ENCODE data around the gene FUT3. TPM values are rescaled to one million over a fixed set of nuclear protein-coding genes. Genes with fewer than 3 reads are reported as not detected.
"Not testable (repeated sequence)": the region's sequence is repeated elsewhere in the genome, so short reads cannot be mapped to it uniquely, and the experiment has no call there.

The FUT3 gene
- total RNA-seq, 1 donor from 2014 or later: 0.84 TPM

GRCh38 chr19:5880196-5880595, 28.9 kb upstream of the FUT3 start:
- Mint-ChIP-seq H3K9me3 (ENCODE audit: unreplicated experiment) (peaks cover 4% of the 10 kb centered on the region), H3K36me3 (ENCODE audit: low read depth, unreplicated experiment) (peaks cover 2% of the 10 kb centered on the region), H3K4me3 (ENCODE audit: unreplicated experiment) (no peak overlapping the region), H3K27me3 (ENCODE audit: low read depth, unreplicated experiment) (peaks cover 6% of the 10 kb centered on the region), H3K27ac (ENCODE audit: unreplicated experiment) (no peak overlapping the region), H3K4me1 (ENCODE audit: low read depth, unreplicated experiment) (peaks cover 9% of the 10 kb centered on the region)
- DNase-seq (ENCODE audit: low read depth): no peak
- Histone ChIP-seq H4K20me1 (ENCODE audit: insufficient read depth, low read length) (no peaks in the 10 kb centered on the region), H3K27me3 (ENCODE audit: insufficient read depth, low read length) (peaks cover 3% of the 10 kb centered on the region), H3K79me2 (ENCODE audit: insufficient read depth, low read length) (no peaks in the 10 kb centered on the region), H3K27ac (ENCODE audit: low read depth, low read length) (no peak overlapping the region), H2AFZ (ENCODE audit: low read depth, low read length) (no peak overlapping the region), H3K36me3 (ENCODE audit: insufficient read depth, low read length) (no peaks in the 10 kb centered on the region), H3K4me3 (ENCODE audit: insufficient read depth, low read depth, low read length) (no peak overlapping the region), H3K9me3 (ENCODE audit: insufficient read depth, low read depth, low read length) (no peaks in the 10 kb centered on the region), H3K4me2 (ENCODE audit: low read length) (peak overlapping the region; percentile 11), H3K9ac (ENCODE audit: low read length) (no peak overlapping the region), H3K4me1 (ENCODE audit: insufficient read depth, low read length) (peaks cover 7% of the 10 kb centered on the region)
- no peak for FAIRE-seq
- no peak for TF ChIP-seq CTCF (IDR thresholded peaks at IDR 0.05; ENCODE audit: insufficient read depth, low read depth, low read length)
- TF ChIP-seq EZH2 (IDR thresholded peaks at IDR 0.05; ENCODE audit: insufficient read depth, low read length): no peak

GRCh38 chr19:5877882-5878281, 26.6 kb upstream of the FUT3 start:
- peaks cover 3% of the 10 kb centered on the region for H3K27me3 ChIP-seq (ENCODE audit: insufficient read depth, low read length)
- H3K4me2 ChIP-seq (ENCODE audit: low read length): no peak overlapping the region
- H2AFZ ChIP-seq (ENCODE audit: low read depth, low read length): no peak overlapping the region
- H3K27me3 Mint-ChIP-seq (ENCODE audit: low read depth, unreplicated experiment): peaks cover 5% of the 10 kb centered on the region
- H3K4me1 Mint-ChIP-seq (ENCODE audit: low read depth, unreplicated experiment): peaks cover 9% of the 10 kb centered on the region
- no peak overlapping the region for H3K9ac ChIP-seq (ENCODE audit: low read length)
- H3K4me3 Mint-ChIP-seq (ENCODE audit: unreplicated experiment): no peak overlapping the region
- no peak for TF ChIP-seq CTCF (IDR thresholded peaks at IDR 0.05; ENCODE audit: insufficient read depth, low read depth, low read length)
- no peak for TF ChIP-seq EZH2 (IDR thresholded peaks at IDR 0.05; ENCODE audit: insufficient read depth, low read length)
- H4K20me1 ChIP-seq (ENCODE audit: insufficient read depth, low read length): no peaks in the 10 kb centered on the region
- no peaks in the 10 kb centered on the region for H3K9me3 ChIP-seq (ENCODE audit: insufficient read depth, low read depth, low read length)
- peaks cover 7% of the 10 kb centered on the region for H3K4me1 ChIP-seq (ENCODE audit: insufficient read depth, low read length)
- no peaks in the 10 kb centered on the region for H3K79me2 ChIP-seq (ENCODE audit: insufficient read depth, low read length)
- FAIRE-seq (no peak), DNase-seq (ENCODE audit: low read depth) (no peak)
- H3K27ac Mint-ChIP-seq (ENCODE audit: unreplicated experiment): no peak overlapping the region
- H3K4me3 ChIP-seq (ENCODE audit: insufficient read depth, low read depth, low read length): no peak overlapping the region
- no peaks in the 10 kb centered on the region for H3K36me3 Mint-ChIP-seq (ENCODE audit: low read depth, unreplicated experiment)
- peaks cover 2% of the 10 kb centered on the region for H3K9me3 Mint-ChIP-seq (ENCODE audit: unreplicated experiment)
- no peaks in the 10 kb centered on the region for H3K36me3 ChIP-seq (ENCODE audit: insufficient read depth, low read length)
- H3K27ac ChIP-seq (ENCODE audit: low read depth, low read length): no peak overlapping the region

- Histone ChIP-seq H3K9ac (ENCODE audit: low read length) (no peak overlapping the region), H3K9me3 (ENCODE audit: insufficient read depth, low read depth, low read length) (no peaks in the 10 kb centered on the region), H3K36me3 (ENCODE audit: insufficient read depth, low read length) (no peaks in the 10 kb centered on the region), H3K4me2 (ENCODE audit: low read length) (no peak overlapping the region), H3K79me2 (ENCODE audit: insufficient read depth, low read length) (no peaks in the 10 kb centered on the region), H2AFZ (ENCODE audit: low read depth, low read length) (no peak overlapping the region), H3K27me3 (ENCODE audit: insufficient read depth, low read length) (peaks cover 3% of the 10 kb centered on the region), H3K27ac (ENCODE audit: low read depth, low read length) (no peak overlapping the region), H3K4me3 (ENCODE audit: insufficient read depth, low read depth, low read length) (no peak overlapping the region), H3K4me1 (ENCODE audit: insufficient read depth, low read length) (peaks cover 7% of the 10 kb centered on the region), H4K20me1 (ENCODE audit: insufficient read depth, low read length) (no peaks in the 10 kb centered on the region)
- peaks cover 9% of the 10 kb centered on the region for H3K4me1 Mint-ChIP-seq (ENCODE audit: low read depth, unreplicated experiment)
- no peak overlapping the region for H3K4me3 Mint-ChIP-seq (ENCODE audit: unreplicated experiment)
- FAIRE-seq (no peak), DNase-seq (ENCODE audit: low read depth) (no peak)
- H3K9me3 Mint-ChIP-seq (ENCODE audit: unreplicated experiment): peaks cover under 1% of the 10 kb centered on the region
- H3K27me3 Mint-ChIP-seq (ENCODE audit: low read depth, unreplicated experiment): peaks cover 3% of the 10 kb centered on the region
- no peak for TF ChIP-seq CTCF (IDR thresholded peaks at IDR 0.05; ENCODE audit: insufficient read depth, low read depth, low read length)
- TF ChIP-seq EZH2 (IDR thresholded peaks at IDR 0.05; ENCODE audit: insufficient read depth, low read length): no peak
- H3K27ac Mint-ChIP-seq (ENCODE audit: unreplicated experiment): no peak overlapping the region
- H3K36me3 Mint-ChIP-seq (ENCODE audit: low read depth, unreplicated experiment): no peaks in the 10 kb centered on the region
Observed at GRCh38 chr19:5877427-5877826, 26.2 kb upstream of the FUT3 start.

- FAIRE-seq; H3K4me2 ChIP-seq (ENCODE audit: low read length): not testable (repeated sequence)
- peak; percentile 55 for DNase-seq (ENCODE audit: low read depth)
Observed at GRCh38 chr19:5874496-5874895, 23.2 kb upstream of the FUT3 start.

More at GRCh38 chr19:5874496-5874895, 23.2 kb upstream of the FUT3 start:
- H3K4me1 ChIP-seq (ENCODE audit: insufficient read depth, low read length); H3K27ac Mint-ChIP-seq (ENCODE audit: unreplicated experiment); H3K27ac ChIP-seq (ENCODE audit: low read depth, low read length); H3K9ac ChIP-seq (ENCODE audit: low read length); H3K9me3 ChIP-seq (ENCODE audit: insufficient read depth, low read depth, low read length); H2AFZ ChIP-seq (ENCODE audit: low read depth, low read length); H4K20me1 ChIP-seq (ENCODE audit: insufficient read depth, low read length); H3K4me3 ChIP-seq (ENCODE audit: insufficient read depth, low read depth, low read length); H3K79me2 ChIP-seq (ENCODE audit: insufficient read depth, low read length); H3K36me3 ChIP-seq (ENCODE audit: insufficient read depth, low read length); H3K27me3 ChIP-seq (ENCODE audit: insufficient read depth, low read length); H3K4me3 Mint-ChIP-seq (ENCODE audit: unreplicated experiment); H3K4me1 Mint-ChIP-seq (ENCODE audit: low read depth, unreplicated experiment); H3K9me3 Mint-ChIP-seq (ENCODE audit: unreplicated experiment); H3K36me3 Mint-ChIP-seq (ENCODE audit: low read depth, unreplicated experiment): not testable (repeated sequence)
- peaks cover 11% of the 10 kb centered on the region for H3K27me3 Mint-ChIP-seq (ENCODE audit: low read depth, unreplicated experiment)
